HG03378 (cell line): ENCODE results near the gene ZFYVE1.
"Not testable (repeated sequence)": the region's sequence is repeated elsewhere in the genome, so short reads cannot be mapped to it uniquely, and the experiment has no call there.

ENCODE experiments used
- ATAC-seq: cut with Tn5 transposase; IDR thresholded peaks from one replicate; pipeline ENCODE4 v1.9.1; 2021; ENCODE audit warnings: mild to moderate bottlenecking, moderate library complexity; ENCODE audit not compliant: unreplicated experiment

The ZFYVE1 gene

GRCh38 chr14:73026845-73027542, at the start of gene ZFYVE1:
TSS of gene ZFYVE1 (minus strand) at chr14:73027106. CDS start at chr14:73024508, 2,598 bp downstream.
- peak; percentile 97 for ATAC-seq

DNA sequence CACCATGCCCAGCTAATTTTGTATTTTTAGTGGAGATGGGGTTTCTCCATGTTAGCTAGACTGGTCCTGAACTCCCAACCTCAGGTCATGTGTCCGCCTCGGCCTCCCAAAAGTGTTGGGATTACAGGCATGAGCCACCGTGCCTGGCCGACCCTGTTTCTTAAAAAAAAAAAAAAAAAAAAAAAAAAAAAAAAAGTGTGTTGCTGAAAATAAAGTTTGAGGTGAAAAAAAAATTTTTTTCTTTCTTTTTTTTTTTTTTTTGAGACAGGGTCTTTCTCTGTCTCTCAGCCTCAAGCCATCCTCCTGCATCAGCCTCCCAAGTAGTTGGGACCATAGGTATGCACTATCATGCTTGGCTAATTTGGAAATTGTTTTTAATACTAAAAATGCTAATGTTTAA, 42.7 kb upstream of the ZFYVE1 start:
- no peak for ATAC-seq

- ATAC-seq, result peak; percentile 4
These were observed 32.2 kb upstream of the ZFYVE1 start for GRCh38 chr14:73058922-73059673.

GRCh38 chr14:73058224-73058921, 31.5 kb upstream of the ZFYVE1 start, which contains the start of gene RBM25:
TSS of gene RBM25 (plus strand) at chr14:73058534. CDS start at chr14:73071642, 13,108 bp downstream.
- ATAC-seq, result peak; percentile 96

- no peak for ATAC-seq
These were observed 31.0 kb upstream of the ZFYVE1 start for GRCh38 chr14:73057944-73058223.

DNA sequence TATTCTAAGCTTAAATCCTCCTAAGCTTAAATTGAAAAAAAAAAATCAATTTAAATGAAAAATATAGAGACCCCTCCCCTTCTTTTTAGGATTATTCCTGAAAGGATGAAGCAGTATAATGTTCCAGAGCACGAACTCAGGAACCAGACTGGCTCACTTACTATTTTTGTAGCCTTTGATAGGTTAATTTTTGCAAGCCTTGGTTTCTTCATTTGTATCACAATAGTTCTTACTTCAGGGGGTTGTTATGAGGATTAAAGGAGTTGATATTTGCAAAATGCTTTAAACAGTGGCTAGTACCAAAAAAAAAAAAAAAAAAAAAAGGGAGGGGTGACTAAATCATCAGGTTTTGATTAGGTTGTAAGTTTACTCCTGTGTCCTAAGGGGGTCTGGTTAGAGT, 28.3 kb upstream of the ZFYVE1 start:
- ATAC-seq, result no peak

- ATAC-seq, result no peak
These were observed 22.5 kb upstream of the ZFYVE1 start for GRCh38 chr14:73049428-73049827.

- no peak for ATAC-seq
These were observed 20.9 kb upstream of the ZFYVE1 start for GRCh38 chr14:73047808-73048207.

- ATAC-seq, result not testable (repeated sequence)
These were observed 10.0 kb upstream of the ZFYVE1 start for GRCh38 chr14:73036706-73037450.

- no peak for ATAC-seq
These were observed 1.1 kb upstream of the ZFYVE1 start for GRCh38 chr14:73027984-73028383.

- ATAC-seq, result no peak
These were observed 640 bp upstream of the ZFYVE1 start for GRCh38 chr14:73027546-73027945.

DNA sequence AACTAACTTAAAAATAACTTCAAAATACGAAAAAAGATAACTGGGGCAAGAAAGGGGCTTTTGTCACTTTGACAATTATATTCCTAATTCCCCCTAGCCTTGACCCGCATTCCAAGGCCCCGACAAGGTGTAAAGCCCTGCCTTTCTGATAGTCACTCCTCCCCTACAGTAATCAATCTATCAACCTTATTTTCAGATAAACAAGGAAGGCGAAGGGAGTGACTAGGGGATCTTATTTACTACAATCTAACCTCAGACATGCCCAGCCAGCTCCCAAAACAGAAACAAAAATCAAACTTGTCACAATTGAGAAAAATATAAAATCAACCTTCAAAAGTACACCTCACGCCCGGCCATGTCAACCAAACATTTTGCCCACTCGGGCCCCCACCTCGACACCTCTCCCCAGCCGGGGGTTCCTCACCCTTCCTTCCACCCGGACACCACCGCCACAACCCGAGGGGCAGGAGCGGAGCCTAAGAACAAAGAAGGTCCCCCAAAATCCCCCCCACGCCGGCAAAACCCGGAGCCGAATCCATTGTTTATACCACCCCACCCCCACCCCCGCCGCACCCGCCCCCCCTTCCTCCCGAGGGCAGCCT, 562 bp downstream of the ZFYVE1 start:
- no peak for ATAC-seq

DNA sequence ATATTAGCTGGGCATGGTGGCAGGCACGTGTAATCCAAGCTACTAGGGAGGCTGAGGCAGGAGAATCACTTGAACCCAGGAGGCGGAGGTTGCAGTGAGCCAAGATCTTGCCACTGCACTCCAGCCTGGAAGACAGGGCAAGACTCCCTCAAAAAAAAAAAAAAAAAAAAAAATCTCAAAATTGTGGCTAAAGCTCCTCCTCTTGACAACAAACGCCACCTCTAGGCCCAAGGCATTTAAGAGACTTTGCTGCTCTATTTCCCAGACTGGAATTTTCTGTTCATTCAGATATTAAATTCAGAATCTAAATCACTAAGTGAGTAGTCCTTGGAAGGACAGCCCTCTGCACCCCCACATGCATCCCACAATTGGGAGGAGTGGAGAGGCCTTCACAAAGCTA, 1.4 kb downstream of the ZFYVE1 start:
- ATAC-seq, result no peak

DNA sequence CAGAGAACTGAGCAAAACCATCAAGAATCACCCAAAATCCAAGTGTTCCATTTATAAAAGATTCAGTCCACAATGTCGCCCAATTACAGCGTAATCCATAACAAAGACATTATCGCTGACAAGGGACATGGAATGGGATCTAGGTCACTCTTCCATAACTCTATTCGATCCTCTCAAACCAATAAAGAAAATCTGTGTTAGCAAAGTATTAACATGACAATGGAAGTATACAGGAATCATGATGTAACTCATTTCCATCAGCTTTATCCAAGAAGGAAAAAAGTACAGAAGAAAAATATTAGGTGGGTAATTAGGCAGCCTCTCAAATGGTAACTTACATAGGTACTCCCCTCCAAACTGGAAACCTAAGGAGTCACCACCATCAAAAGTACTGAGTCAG, 4.9 kb downstream of the ZFYVE1 start:
- ATAC-seq, result no peak

DNA sequence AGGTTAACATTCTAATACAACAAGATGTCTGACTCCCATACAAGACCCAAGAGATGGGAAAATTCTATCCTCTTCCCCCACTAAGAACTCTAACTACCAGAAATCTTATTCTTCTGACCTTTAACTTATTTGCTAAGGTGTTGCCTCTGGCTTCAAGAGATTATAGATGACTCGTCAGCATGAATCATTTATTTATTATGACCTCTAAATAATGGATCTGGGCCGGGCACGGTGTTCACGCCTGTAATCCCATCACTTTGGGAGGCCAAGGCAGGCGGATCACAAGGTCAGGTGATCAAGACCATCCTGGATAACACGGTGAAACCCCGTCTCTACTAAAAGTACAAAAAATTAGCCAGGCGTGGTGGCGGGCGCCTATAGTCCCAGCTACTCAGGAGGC, 10.9 kb downstream of the ZFYVE1 start:
- not testable (repeated sequence) for ATAC-seq

GRCh38 chr14:73015552-73015951, 11.4 kb downstream of the ZFYVE1 start:
- ATAC-seq, result not testable (repeated sequence)

GRCh38 chr14:73014105-73014504, 12.8 kb downstream of the ZFYVE1 start:
- ATAC-seq, result peak; percentile 45

- not testable (repeated sequence) for ATAC-seq
These were observed 15.7 kb downstream of the ZFYVE1 start for GRCh38 chr14:73011189-73011588.

- no peak for ATAC-seq
These were observed 18.4 kb downstream of the ZFYVE1 start for GRCh38 chr14:73008501-73008900.

- ATAC-seq, result no peak
These were observed 19.1 kb downstream of the ZFYVE1 start for GRCh38 chr14:73007835-73008234.

DNA sequence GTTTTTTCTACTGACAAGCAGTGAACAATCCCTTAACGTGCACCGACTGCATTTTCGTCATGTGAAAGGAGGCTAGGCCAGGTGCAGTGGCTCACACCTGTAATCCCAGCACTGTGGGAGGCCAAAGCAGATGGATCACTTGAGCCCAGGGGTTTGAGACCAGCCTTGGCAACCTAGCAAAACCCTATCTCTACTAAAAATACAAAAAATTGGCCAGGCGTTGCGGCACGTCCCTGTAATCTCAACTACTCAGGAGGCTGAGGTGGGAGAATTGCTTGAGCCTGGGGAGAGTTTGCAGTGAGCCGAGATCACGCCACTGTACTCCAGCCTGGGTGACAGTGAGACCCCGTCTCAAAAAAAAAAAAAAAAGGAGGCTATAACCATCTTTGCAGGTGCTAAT, 22.3 kb downstream of the ZFYVE1 start:
- not testable (repeated sequence) for ATAC-seq
